ENCODE data around the gene RAB25. TPM values are rescaled to one million over a fixed set of nuclear protein-coding genes. Genes with fewer than 3 reads are reported as not detected.

RAB25 gene
- total RNA-seq, 4 donors from 2014 or later: 0.84 TPM; not detected in 3

DNA sequence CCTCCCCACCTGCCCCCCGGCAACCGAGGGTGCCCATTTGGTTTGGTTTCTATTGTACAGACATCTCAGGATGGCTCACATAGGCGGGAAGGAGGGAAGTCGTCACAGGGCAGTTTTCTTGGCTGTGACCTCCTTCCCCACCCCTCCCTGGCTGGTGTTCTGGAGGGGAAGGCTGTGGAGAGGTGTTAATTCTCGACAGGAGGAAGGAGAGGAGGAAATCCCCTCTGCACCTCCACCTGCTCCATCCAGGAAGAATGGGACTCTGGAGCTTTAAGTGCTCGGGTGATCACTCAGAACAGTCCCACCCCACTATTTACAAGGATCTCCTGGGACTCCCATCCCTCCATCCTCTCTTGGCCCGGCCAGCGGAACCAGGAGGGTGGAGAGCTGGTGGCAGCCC, 13.7 kb downstream of the RAB25 start:
- ATAC-seq (ENCODE audit: low FRiP score) (no peak), DNase-seq (ENCODE audit: low spot score) (no peak)
- no peak for TF ChIP-seq CTCF (IDR thresholded peaks at IDR 0.05)

DNA sequence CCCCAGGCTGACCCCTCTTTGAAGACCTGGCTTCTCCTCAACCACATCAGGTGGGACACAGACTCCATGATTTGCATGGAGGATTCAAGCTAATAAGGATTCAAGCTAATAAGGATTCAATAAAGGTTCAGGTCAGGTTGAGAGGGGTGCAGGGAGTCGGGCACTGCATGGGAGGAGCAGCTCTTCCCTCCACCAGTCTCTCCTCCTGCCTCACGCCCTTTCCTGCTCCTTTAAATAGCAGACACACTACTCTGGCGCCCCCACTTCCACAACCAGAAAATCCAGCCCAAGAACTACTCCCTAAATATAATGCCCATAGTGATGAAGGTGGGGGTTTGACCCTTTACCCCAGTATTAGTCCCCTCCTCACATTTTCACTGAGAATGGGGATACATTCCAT, 14.2 kb downstream of the RAB25 start:
- no peak for TF ChIP-seq CTCF (IDR thresholded peaks at IDR 0.05)
- ATAC-seq (ENCODE audit: low FRiP score) (no peak), DNase-seq (ENCODE audit: low spot score) (no peak)

DNA sequence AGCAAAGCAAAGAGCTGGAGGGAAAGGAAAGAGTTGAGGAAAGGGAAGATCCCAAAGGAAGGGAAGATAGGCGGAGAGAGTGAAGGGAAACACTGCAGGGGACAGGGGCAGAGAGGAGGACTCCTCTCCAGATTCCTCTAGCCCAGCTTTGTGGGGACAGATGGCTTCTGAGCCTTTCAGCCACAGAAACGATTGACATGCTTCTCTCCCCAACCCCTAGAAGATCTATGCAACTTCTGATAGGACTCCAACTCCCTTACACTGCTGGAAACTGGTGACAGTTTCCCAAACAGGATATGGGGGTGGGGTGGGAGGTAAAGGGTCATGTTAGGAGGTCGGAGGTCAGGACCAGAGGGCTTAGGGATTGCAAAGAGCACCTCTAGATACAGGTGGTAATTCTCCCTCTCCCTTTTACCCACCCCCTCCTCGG, 14.8 kb downstream of the RAB25 start:
- no peak for TF ChIP-seq CTCF (IDR thresholded peaks at IDR 0.05)
- DNase-seq (ENCODE audit: low spot score) (no peak), ATAC-seq (ENCODE audit: low FRiP score) (no peak)

DNA sequence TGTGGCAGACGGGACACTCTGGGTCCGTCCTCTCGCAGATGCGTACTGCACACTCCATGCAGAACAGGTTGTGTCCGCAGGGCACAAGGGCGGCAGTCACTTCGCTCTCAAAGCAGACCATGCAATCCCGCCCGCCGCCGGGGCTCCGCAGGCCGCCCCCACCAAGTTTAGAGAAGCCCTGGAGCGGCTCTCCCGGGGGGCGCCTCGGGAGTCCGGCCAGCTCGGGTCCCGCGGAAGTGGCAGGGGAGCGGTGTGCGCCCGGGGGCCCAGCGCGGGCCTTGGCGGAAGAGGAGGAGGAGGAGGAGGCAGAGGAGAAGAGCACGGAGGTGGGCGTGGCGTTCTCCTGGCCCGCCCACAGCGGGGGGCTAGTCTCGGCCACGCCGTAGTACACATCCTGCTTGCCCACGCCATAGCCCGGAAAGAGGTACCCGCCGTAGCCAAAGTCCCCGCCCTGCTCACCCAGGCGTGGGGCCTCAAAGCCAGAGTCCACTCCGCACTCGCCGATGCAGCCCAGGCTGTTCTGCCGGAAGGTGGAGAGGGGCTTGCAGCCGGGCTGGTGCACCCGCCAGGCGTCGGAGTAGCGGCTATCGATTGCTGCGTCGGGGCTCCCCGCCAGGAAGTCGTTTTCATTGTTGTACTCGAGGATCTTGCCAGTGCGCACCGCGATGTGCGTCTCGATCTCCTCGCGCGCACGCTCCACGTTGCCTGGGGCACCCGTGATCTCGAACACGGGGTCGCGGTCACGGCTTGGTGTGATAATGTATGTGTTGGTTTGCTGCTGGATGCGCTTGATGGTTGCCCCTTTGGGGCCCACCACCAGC, 15.9 kb downstream of the RAB25 start:
- DNase-seq (ENCODE audit: low spot score) (no peak), ATAC-seq (ENCODE audit: low FRiP score) (peak; percentile 69)
- TF ChIP-seq CTCF (IDR thresholded peaks at IDR 0.05): no peak

DNA sequence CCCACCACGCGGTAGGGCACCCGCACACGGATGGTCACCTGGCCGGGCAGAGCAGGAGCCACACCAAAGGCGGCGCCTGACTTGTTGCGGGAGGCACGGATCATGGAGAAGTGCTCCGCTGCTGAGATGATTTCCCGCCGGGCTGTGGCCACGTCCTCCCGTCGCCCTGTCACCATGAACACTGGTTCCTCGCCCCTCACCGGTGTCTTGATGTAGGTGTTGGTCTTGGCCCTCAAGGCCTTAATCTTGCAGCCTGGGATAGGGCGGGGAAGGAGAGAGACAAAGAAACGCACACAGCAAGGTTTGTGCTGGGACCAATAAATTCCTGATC, 16.4 kb downstream of the RAB25 start:
- ATAC-seq (ENCODE audit: low FRiP score) (no peak), DNase-seq (ENCODE audit: low spot score) (no peak)
- no peak for TF ChIP-seq CTCF (IDR thresholded peaks at IDR 0.05)

DNA sequence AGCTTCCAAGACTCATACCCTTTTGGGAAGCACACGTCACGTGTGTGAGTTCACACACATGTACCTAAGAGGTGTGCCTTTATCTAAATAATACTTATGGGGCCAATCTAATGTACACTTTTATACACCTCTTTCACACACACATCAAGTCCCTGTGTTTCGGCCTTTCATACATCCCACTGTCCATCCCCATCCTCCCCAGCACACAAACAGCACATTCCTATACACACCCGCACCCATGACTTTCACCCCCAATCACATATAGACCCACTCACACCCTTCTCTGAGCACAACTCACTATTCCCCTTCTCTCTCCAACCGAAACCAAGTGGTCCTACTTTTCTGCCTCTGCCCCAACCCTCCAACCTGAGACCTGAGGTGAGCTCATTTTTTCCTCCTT, 17.8 kb downstream of the RAB25 start:
- TF ChIP-seq CTCF (IDR thresholded peaks at IDR 0.05): no peak
- ATAC-seq (ENCODE audit: low FRiP score) (no peak), DNase-seq (ENCODE audit: low spot score) (no peak)

DNA sequence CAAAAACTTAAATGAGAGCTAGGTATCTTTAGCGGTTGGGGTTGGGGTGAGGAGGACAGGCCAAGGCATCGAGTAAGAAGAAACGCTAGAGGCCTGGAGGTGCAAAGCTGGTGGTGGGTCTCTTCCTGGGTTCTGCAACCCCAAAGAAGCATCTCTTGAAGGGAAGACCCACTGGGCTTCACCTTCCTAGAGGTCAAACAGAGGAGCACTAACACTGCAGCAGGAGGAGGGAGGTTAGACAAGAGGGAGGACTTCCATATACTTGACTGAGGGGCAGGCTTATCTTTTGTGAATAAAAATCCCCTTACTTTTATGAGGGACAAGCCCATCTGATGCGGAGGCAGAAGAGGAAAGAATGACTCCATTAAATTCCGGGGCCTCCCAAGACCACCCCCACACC, 18.8 kb downstream of the RAB25 start:
- no peak for TF ChIP-seq CTCF (IDR thresholded peaks at IDR 0.05)
- no peak for DNase-seq (ENCODE audit: low spot score)
- no peak for ATAC-seq (ENCODE audit: low FRiP score)

All from omental fat pad (tissue), 4 donors.